Activated T-helper 1 cell treated with anti-CD3 and anti-CD28 coated beads, Interleukin-12 subunit alpha, Interleukin-12 subunit beta, Interleukin-2, Interleukin-4 antibody, amounts not matched to agents 30 ng/mL and 10 ng/mL and 1 ng/mL, durations not matched to agents 14 hours and 24 hours and 36 hours (primary cell): ENCODE measurements around the gene PRR29. TPM values are rescaled to one million over a fixed set of nuclear protein-coding genes. Genes with fewer than 3 reads are reported as not detected.
"Not testable (repeated sequence)": the region's sequence is repeated elsewhere in the genome, so short reads cannot be mapped to it uniquely, and the experiment has no call there.

Experiments used
- DNase-seq: peaks from one replicate; pipeline ENCODE4 v3.0.0; 2021; ENCODE audit warnings: low spot score
- H3K27ac Mint-ChIP-seq: one replicate; pipeline ENCODE4 v1.8.0; 2021; ENCODE audit warnings: mild to moderate bottlenecking, mixed read lengths
- H3K27me3 Mint-ChIP-seq: one replicate; pipeline ENCODE4 v1.8.0; 2022; ENCODE audit warnings: mild to moderate bottlenecking, moderate library complexity, mixed read lengths; ENCODE audit not compliant: insufficient read depth
- H3K36me3 Mint-ChIP-seq: one replicate; pipeline ENCODE4 v1.8.0; 2021; ENCODE audit warnings: low read depth, mixed read lengths
- H3K4me1 Mint-ChIP-seq: one replicate; pipeline ENCODE4 v1.8.0; 2021; ENCODE audit warnings: low read depth, mixed read lengths
- H3K4me3 Mint-ChIP-seq: one replicate; pipeline ENCODE4 v1.8.0; 2021; ENCODE audit warnings: mild to moderate bottlenecking, moderate library complexity, mixed read lengths
- H3K9me3 Mint-ChIP-seq: one replicate; pipeline ENCODE4 v1.8.0; 2021; ENCODE audit warnings: mixed read lengths
- intact Hi-C: fragments of 100-400 bp; cut with micrococcal nuclease; formaldehyde crosslinking; loops from one replicate; pipeline ENCODE4 v1.15.1; 2024
- total RNA-seq: library from RNA; stranded (reverse); gene quantifications from 2 replicates; pipeline ENCODE4 v1.2.3, GENCODE V29; 2022

Gene PRR29
- total RNA-seq, 1 donor from 2014 or later: 0.91 TPM

DNA sequence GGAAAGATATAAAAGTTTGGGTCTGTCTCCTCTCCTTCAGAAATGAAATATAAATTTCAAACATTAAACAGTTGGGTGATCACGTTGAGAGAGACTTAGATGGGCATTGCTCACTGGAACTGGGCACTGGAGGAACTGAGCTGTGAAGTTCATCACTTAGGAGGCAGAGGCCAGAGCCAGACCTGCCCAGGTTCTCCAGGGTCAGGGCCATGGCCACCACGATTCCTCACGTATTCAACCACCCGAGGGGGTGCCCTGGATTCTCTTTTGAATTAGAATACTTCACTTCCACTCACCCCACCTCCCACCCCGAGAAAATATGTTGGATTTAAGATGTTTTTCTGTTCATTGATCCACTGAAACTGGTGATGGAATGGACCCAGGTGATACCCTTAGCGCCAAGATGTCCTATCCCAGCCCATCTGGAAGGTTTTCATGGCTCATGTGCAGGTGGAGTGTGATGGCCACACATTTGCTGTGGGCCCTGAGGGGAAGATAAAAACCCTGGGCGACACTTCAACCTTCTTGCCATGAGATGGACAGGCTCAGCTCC is 6.1 kb downstream of the PRR29 start:
- Mint-ChIP-seq H3K9me3 (no peaks in the 10 kb centered on the region), H3K27ac (no peak overlapping the region), H3K4me3 (no peak overlapping the region), H3K36me3 (peaks cover 9% of the 10 kb centered on the region), H3K27me3 (peaks cover 2% of the 10 kb centered on the region), H3K4me1 (peaks cover 23% of the 10 kb centered on the region)
- intact Hi-C loops: no loop called here
- no peak for DNase-seq

DNA sequence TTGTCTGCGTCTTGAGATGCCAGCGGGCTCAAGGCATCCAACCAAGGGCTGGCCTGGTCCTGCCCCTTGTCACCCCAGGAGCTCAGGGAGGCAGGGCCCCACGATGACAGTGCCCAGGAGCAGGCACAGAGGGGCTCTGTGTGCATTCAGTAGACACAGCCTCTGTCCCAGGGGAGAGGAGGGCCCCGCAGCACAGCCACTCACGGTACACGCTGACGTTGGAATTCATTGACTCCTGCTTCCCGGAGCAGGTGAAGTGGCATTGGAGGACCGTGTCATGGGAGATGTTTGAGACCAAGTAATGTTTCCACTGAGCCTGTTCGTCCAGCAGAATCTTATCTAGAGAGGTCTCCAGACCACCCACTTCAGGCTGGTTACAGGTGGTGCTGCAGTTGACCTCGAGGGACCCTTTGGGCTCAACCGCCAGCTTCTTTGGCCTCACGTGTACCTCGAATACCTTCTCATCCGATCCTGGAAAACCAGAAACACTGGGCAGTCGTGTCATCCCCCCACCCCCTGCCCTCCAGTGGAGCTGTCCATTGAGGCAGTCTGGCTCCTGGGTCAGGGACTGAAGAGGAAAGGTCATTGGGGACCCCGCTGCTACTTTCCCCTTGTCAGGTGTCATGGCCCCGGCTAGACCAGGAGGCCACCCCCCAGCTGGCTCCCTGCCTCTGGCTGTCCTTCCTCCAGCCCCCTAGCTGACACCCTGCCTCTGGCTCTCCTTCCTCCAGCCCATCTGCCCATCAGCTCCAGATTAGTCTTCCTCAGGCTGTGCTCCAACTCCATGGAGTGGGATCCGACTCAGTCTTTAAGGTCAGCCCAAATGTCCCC is 7.0 kb downstream of the PRR29 start:
- Mint-ChIP-seq H3K9me3 (no peaks in the 10 kb centered on the region), H3K4me3 (no peak overlapping the region), H3K36me3 (peaks cover 14% of the 10 kb centered on the region), H3K27ac (no peak overlapping the region), H3K4me1 (peaks cover 22% of the 10 kb centered on the region), H3K27me3 (peaks cover 2% of the 10 kb centered on the region)
- DNase-seq: no peak
- intact Hi-C loops: no loop called here

DNA sequence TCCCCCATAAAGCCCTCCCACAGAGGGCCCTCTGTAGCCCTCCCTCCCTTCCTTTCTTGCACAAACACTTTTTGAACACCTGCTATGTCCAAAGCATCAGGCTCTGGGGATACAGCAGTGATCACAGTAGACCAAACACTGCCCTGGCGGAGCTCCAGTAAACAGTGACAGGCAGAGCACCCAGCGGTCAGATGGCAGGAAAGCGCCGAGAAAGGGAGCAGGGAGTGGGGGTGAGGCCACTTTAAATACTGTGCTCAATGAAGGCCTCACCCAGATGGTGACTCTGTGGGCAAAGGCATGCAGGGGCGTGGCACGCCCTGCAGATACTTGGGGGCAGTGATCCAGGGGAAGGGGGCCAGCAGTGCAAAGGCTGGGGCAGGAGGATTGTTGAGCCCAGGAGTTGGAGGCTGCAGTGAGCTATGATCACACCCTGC is 7.6 kb downstream of the PRR29 start:
- Mint-ChIP-seq H3K27me3 (no peaks in the 10 kb centered on the region), H3K27ac (no peak overlapping the region), H3K9me3 (no peaks in the 10 kb centered on the region), H3K36me3 (peaks cover 15% of the 10 kb centered on the region), H3K4me3 (no peak overlapping the region), H3K4me1 (peaks cover 28% of the 10 kb centered on the region)
- no peak for DNase-seq
- intact Hi-C loops: no loop called here

DNA sequence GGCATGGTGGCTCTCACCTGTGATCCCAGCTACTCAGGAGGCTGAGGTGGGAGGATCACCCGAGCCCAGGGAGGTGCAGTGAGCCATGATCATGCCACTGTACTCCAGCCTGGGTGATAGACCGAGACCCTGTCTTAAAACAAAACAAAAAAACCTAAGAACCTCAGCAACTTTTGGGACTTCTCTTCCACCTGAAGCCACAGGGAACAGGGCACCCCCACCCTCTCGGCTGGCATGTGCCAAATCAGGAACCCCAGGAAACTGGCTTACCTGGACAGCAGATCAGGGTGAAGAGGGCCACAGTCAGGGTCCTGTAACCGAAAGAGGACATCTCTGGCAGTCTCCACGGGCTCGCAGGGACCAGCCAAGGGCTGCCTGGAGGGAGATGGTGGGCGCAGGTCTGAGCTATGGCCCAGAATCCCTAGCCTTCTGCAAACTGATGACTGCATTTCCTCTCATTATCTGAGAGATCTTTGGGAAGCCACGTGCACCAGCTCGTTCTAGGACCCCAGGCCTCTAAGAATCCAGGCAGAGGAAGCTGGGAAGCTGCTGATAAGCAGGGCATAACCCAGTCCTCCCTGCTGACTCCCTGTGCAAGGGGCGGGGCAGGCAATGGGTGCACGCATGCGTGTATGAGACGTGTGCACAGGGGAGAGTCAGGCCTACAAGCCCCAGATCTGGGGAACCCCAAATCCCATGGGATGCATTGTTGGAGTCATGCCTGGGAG is 8.4 kb downstream of the PRR29 start:
- intact Hi-C loops: no loop called here
- H3K4me1 Mint-ChIP-seq: peaks cover 28% of the 10 kb centered on the region
- H3K9me3 Mint-ChIP-seq: no peaks in the 10 kb centered on the region
- no peak overlapping the region for H3K27ac Mint-ChIP-seq
- peaks cover 15% of the 10 kb centered on the region for H3K36me3 Mint-ChIP-seq
- no peaks in the 10 kb centered on the region for H3K27me3 Mint-ChIP-seq
- H3K4me3 Mint-ChIP-seq: no peak overlapping the region
- DNase-seq: no peak

DNA sequence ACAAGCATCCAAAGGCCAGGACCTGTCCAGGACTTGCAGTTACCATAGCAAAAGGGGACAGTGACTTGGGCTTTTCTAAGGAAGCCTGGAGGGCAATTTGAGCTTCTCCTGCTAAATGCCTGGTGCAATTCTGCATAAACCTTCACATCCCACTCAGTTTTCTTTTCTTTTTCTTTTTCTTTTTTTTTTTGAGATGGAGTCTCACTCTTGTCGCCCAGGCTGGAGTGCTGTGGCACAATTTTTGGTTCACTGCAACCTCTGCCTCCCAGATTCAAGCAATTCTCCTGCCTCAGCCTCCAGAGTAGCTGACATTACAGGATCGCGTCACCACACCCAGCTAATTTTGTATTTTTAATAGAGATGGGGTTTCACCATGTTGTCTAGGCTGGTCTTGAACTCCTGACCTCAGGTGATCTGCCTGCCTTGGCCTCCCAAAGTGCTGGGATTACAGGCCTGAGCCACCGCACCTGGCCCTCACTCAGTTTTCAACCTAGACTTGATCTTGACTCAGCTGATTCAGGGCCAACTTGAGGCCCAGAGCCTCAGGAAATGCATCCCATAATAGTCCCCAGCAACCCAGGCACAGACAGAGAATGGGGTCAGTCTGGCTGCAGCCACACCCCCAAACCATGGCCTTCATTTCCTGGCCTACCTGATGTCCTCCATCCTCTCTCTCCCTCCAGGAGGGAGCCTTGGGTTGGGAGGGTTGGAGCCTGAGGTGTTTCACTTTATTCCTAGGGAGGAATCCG is 9.1 kb downstream of the PRR29 start:
- DNase-seq, H3K27me3 Mint-ChIP-seq, H3K27ac Mint-ChIP-seq, H3K9me3 Mint-ChIP-seq, H3K4me3 Mint-ChIP-seq, intact Hi-C loops: not testable (repeated sequence)
- H3K36me3 Mint-ChIP-seq: peaks cover 19% of the 10 kb centered on the region
- peaks cover 28% of the 10 kb centered on the region for H3K4me1 Mint-ChIP-seq

DNA sequence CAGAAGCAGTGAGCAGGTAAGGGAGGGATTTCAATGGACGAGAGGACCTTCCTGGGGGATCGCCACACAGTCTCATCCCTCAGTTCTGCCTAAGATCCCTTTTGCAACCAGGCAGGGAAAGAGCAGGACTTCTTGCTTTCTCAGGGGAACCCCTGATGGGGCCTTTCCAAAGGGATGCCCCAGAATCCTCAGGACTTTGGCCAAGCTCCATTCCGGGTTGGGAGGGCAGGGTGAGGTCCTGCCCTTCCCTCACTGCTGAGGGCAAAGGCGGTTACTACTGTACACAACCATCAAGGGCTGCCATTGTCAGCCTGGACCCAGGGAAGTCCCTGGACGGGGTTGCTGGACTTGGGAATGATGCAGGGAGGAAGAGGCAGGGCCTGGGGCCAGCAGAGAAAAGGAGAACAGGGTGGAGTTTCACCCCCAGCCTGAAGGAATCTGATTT is 9.7 kb downstream of the PRR29 start:
- no peaks in the 10 kb centered on the region for H3K27me3 Mint-ChIP-seq
- peaks cover 28% of the 10 kb centered on the region for H3K4me1 Mint-ChIP-seq
- DNase-seq: no peak
- no peak overlapping the region for H3K4me3 Mint-ChIP-seq
- H3K36me3 Mint-ChIP-seq: peaks cover 19% of the 10 kb centered on the region
- no peaks in the 10 kb centered on the region for H3K9me3 Mint-ChIP-seq
- intact Hi-C loops: no loop called here
- no peak overlapping the region for H3K27ac Mint-ChIP-seq

DNA sequence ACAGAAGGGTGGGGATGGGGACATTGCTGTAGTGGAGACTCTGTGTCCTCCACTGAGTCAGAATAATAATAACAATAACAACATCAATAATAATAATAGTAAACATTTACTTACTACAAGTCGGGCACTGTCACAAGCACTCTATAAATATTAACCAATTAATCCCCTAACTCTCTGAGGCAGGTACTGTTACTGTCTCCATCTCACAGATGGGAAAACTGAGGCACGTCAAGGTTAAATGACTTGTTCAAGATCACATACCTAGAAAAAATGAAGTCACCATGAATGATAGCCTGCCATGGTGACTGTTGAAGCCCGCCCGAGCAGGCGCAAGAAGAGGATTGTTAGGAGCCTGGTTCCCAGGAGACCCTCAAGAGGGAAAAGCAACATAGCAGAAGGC is 10.2 kb downstream of the PRR29 start:
- Mint-ChIP-seq H3K36me3 (peaks cover 19% of the 10 kb centered on the region), H3K27ac (no peak overlapping the region), H3K27me3 (no peaks in the 10 kb centered on the region), H3K9me3 (no peaks in the 10 kb centered on the region), H3K4me3 (no peak overlapping the region), H3K4me1 (peaks cover 31% of the 10 kb centered on the region)
- no peak for DNase-seq
- intact Hi-C loops: no loop called here

DNA sequence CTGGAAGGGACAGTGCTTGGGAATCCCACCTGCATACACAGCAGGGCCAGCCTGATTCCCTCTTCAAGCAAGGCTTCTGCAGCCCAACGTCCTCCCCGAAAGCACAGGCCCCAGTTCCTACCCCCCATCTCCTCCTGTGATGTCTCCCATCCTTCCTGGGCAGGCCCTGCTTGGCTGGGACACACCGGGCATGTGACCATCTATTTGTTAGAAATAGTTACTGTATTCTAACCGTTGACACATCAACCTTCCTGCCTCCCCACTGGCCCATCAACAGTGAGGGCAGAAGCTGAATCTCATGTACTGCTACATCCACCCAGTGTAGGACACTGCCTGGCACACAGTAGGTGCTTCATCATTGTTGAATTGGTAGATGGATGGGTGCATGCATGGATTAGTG is 10.7 kb downstream of the PRR29 start:
- Mint-ChIP-seq H3K27ac (no peak overlapping the region), H3K27me3 (no peaks in the 10 kb centered on the region), H3K9me3 (no peaks in the 10 kb centered on the region), H3K4me3 (no peak overlapping the region), H3K36me3 (peaks cover 19% of the 10 kb centered on the region), H3K4me1 (peaks cover 36% of the 10 kb centered on the region)
- DNase-seq: no peak
- intact Hi-C loops: no loop called here

DNA sequence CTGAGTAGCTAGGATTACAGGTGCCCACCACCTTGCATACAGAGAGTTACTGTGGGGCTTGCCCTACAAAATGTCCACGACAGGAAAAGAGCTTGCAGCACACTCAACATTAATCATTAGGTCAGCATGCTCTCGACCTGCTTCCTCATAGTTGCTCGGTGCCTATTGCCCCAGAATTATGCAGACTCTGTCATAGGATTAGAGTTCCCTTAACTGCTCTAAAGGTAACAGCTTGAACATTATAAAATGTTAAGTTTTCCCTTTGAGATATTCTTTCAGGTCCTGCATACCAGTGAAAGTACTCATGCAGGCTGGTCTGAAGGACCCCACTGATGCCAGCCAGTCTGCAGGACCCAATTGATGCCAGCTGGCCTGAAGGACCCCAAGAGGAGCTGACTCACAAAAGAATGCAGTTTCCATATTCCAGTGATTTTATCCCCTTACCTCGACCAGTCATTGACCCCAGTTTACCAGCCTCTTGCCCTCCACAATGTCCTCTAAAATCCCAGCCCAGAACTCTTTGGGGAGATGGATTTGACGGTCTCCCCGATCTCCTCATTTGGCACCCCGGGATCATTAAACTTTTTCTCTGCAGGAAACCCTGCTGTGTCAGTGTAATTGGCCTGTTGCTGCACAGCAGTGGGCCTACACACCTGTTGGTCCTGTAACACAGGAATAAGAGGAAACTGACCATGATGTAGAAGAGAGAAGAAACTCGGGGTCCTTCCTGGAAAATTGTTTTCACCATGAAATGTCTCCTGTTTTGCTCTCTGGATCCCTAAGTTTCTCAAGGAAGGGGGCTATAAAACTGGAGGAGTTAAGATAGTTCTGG is 11.6 kb downstream of the PRR29 start:
- no peaks in the 10 kb centered on the region for H3K9me3 Mint-ChIP-seq
- peaks cover 45% of the 10 kb centered on the region for H3K4me1 Mint-ChIP-seq
- no peak overlapping the region for H3K27ac Mint-ChIP-seq
- intact Hi-C loops: no loop called here
- no peaks in the 10 kb centered on the region for H3K27me3 Mint-ChIP-seq
- no peak for DNase-seq
- H3K36me3 Mint-ChIP-seq: peaks cover 15% of the 10 kb centered on the region
- no peak overlapping the region for H3K4me3 Mint-ChIP-seq

DNA sequence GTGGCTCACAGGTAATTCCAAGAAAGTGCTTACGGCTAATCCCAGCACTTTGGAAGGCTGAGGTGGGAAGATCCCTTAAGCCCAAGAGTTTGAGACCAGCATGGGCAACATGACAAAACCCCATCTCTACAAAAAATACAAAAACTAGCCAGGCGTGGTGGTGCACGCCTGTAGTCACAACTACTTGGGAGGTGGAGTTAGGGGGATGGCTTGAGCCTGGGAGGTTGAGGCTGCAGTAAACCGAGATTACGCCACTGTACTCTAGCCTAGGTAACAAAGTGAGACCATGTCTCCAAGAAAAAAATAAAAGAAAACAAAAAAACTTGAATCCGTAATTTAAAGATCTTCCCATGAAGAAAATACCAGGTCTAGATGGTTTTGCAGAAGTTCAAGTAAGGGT is 17.3 kb downstream of the PRR29 start:
- Mint-ChIP-seq H3K27ac (peak overlapping the region; percentile 76), H3K27me3 (no peaks in the 10 kb centered on the region), H3K36me3 (peaks cover 9% of the 10 kb centered on the region), H3K4me1 (peaks cover 69% of the 10 kb centered on the region), H3K9me3 (no peaks in the 10 kb centered on the region), H3K4me3 (peak overlapping the region; percentile 62)
- intact Hi-C loops: no loop called here
- DNase-seq: no peak

DNA sequence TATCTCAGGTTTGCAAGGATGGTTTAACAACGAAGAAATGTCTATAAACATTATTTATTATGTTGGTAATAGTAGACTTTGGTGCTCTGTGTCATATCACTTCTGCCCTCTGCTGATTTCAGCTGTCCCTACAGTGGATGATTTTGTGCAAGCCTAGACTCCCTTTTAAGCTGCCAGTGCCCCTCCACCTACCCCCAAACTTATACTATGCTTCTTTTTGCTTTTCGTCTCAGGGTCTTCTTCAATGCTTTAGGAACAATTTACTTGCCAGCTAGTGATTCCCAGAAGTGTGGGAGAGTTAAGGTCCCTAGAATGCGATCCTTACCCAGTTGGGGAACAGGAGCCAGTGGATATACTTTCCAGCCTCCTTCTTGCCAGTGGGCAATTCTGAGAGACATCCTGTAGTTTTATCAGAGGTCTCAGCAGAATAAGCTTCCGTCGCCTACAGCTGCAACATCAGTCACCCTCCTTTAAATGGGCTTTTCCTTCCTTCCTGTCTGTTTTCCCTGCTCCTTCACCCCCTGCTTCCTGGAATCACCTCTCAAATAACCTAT is 18.2 kb downstream of the PRR29 start:
- Mint-ChIP-seq H3K36me3 (peaks cover 9% of the 10 kb centered on the region), H3K9me3 (no peaks in the 10 kb centered on the region), H3K4me1 (peaks cover 74% of the 10 kb centered on the region), H3K4me3 (peak overlapping the region; percentile 72), H3K27me3 (no peaks in the 10 kb centered on the region), H3K27ac (peak overlapping the region; percentile 84)
- no peak for DNase-seq
- intact Hi-C loops: loop anchor here (1.0 to 2.0 kb wide), 2 partner anchors 9 to 50 kb away; no protein-coding TSS in a partner anchor

DNA sequence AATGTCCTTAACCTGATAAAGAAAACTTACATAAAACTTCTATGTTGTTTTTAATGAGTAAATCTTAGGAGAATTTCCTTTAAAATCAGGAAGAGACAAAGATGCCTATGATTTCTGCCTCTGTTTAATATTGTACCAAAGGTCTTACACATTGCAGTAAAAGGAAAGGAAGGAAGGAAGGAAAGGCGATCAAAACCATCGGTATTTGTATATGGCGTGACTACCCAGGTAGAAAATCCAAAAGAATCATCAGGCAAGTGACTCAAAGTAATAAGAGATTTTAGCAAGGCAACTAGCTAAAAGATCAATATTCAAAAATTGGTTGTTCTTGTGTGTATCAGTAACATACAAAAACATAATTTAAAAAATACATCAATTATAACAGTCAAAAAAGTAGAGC is 18.8 kb downstream of the PRR29 start:
- no peak for DNase-seq
- intact Hi-C loops: loop anchor here (1.0 to 2.0 kb wide), 2 partner anchors 8 to 50 kb away; no protein-coding TSS in a partner anchor
- Mint-ChIP-seq H3K27ac (peak overlapping the region; percentile 84), H3K36me3 (peaks cover 6% of the 10 kb centered on the region), H3K9me3 (no peaks in the 10 kb centered on the region), H3K4me3 (peak overlapping the region; percentile 72), H3K4me1 (peaks cover 79% of the 10 kb centered on the region), H3K27me3 (no peaks in the 10 kb centered on the region)
